ENCODE measurements around the gene RAMACL.
A peak's percentile ranks its signal among the peaks of the same experiment; 100 is the strongest.

The RAMACL gene

DNA sequence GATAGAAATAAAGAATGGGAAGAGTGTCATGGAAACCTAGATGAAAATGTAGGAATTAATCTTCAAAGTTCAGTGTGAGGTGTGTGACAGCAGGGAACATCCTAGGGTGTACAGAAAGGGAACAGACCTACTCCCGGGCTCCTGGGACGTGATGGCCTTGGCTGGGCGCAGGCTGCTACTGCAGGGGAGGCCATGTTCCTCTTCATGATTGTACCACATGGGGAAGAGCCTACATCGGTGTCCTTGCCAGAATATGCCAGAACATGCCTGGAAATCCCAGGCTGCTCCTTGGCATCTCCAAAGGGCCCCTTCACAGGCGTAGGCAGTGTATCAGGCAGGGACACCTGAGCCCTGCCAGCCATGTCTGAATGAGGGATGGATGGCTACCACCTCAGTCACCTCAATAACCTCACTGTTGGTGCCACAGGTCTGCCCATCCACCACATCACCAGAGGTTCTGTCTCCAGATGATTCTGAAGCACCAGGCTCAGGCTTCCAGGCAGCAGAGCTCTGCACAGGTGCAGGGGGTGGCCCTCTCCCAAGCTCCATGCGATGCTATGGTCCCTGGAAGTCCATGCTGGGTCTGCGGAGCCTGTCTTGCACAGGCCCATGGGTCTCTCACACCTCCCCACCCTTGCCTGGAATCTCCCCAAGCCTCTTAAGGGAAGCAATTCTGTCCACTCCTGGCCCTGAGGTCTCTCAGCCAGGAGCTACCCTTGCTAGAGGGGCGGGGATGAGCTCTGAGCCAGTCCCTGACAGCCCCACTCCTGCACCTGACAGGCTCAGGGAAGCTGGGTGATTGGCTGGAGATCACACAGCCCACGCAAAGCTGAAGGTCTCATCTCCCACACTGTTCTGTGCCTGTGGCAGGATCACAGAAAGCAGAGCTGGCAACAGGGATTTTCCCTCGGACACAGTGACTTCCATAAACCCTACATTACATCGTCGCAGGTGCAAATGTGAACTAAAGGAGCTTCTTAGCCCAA is 20.2 kb downstream of the RAMACL start:
- DNase-seq (ENCODE audit: low spot score) = peak; percentile 52
- TF ChIP-seq, protein P1, sequence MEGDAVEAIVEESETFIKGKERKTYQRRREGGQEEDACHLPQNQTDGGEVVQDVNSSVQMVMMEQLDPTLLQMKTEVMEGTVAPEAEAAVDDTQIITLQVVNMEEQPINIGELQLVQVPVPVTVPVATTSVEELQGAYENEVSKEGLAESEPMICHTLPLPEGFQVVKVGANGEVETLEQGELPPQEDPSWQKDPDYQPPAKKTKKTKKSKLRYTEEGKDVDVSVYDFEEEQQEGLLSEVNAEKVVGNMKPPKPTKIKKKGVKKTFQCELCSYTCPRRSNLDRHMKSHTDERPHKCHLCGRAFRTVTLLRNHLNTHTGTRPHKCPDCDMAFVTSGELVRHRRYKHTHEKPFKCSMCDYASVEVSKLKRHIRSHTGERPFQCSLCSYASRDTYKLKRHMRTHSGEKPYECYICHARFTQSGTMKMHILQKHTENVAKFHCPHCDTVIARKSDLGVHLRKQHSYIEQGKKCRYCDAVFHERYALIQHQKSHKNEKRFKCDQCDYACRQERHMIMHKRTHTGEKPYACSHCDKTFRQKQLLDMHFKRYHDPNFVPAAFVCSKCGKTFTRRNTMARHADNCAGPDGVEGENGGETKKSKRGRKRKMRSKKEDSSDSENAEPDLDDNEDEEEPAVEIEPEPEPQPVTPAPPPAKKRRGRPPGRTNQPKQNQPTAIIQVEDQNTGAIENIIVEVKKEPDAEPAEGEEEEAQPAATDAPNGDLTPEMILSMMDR (IDR thresholded peaks at IDR 0.05) = no peak
- Histone ChIP-seq H3K27ac (no peak overlapping the region), H3K4me3 (no peak overlapping the region)

DNA sequence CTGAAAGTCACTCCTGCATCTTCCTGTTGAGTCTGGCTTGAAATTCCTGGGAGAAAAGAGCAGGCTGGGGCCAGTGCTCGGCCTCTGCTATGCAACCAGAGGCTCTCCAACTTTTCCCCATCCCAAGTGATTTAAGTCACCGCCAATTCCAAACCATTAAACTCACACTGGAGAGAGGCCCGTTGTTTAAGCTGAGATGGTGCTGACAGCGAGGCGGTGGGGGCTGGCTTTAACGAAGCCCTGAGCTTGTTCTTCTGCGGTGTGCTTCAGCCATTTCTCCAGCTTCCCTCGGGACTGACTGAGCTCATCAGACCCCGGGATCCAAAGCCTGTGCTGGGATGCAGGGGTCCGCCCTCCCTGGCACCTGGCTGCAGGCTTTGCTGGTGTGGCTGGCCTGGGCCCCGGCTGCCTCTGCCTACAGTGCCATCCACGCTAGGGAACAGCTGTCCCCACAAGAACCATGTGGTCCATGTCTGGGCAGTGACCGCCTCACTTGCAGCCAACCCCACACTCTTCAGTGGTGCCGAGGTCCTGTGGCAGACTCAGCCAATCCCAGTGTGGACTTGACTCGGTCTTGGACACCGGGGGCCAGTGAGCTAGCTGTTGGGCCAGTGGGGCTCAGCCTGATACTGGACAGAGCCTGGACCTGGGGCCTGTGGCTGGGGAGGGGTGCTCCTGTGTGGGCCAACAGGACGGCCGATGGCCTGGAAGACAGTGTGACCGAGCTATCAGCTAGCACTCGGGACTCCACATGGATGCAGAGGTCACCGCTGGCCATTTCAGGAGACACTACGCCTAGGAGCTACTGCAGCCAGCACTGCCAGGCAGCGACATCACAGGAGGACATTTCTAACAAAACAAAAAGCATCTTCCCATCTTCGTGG is 21.2 kb downstream of the RAMACL start:
- TF ChIP-seq, protein P1 (IDR thresholded peaks at IDR 0.05) = no peak
- Histone ChIP-seq H3K27ac (no peak overlapping the region), H3K4me3 (no peak overlapping the region)
- DNase-seq (ENCODE audit: low spot score) = peak; percentile 66

GRCh38 chr6:166563805-166564204 is 22.7 kb downstream of the RAMACL start:
- TF ChIP-seq, protein P1 (IDR thresholded peaks at IDR 0.05) = no peak

GRCh38 chr6:166563200-166563599 is 23.3 kb downstream of the RAMACL start:
- no peak overlapping the region for H3K27ac ChIP-seq
- TF ChIP-seq, protein P1 (IDR thresholded peaks at IDR 0.05) = no peak

More at GRCh38 chr6:166563805-166564204, 22.7 kb downstream of the RAMACL start:
- Histone ChIP-seq H3K4me3 (no peak overlapping the region), H3K27ac (no peak overlapping the region)
- DNase-seq (ENCODE audit: low spot score) = no peak

DNA sequence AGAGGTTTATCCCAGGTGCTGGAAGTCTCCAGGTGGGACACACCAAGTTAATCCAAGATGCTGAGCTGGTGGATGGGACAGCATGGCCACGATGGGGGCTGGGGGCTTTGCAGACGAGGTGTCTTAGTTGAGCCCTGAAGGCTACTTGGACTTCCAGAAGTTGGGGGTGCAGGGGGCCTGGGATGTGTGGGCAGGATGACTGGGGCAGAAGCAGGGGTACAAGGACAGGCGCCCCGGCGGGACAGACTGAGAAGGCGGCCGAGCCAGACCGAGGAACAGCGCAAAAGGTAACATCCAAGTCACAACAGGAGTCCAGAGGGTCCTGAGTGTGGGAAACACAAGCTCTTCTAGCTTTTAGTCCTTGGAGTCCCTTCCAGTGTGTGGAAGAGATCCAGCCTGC is 23.8 kb downstream of the RAMACL start:
- no peak for DNase-seq (ENCODE audit: low spot score)
- Histone ChIP-seq H3K4me3 (no peak overlapping the region), H3K27ac (no peak overlapping the region)
- TF ChIP-seq, protein P1 (IDR thresholded peaks at IDR 0.05) = no peak

More at GRCh38 chr6:166563200-166563599, 23.3 kb downstream of the RAMACL start:
- no peak overlapping the region for H3K4me3 ChIP-seq
- DNase-seq (ENCODE audit: low spot score) = peak; percentile 36

- Histone ChIP-seq H3K4me3 (no peak overlapping the region), H3K27ac (no peak overlapping the region)
- TF ChIP-seq, protein P1 (IDR thresholded peaks at IDR 0.05) = no peak
- DNase-seq (ENCODE audit: low spot score) = no peak
These were observed 24.6 kb downstream of the RAMACL start for GRCh38 chr6:166561771-166562359.

All from coronary artery (tissue), 2 donors.